Gastrocnemius medialis (tissue), 4 donors: Measurements from ENCODE around the gene SKIDA1. TPM values are rescaled to one million over a fixed set of nuclear protein-coding genes. Genes with fewer than 3 reads are reported as not detected.

Source experiments
- ATAC-seq, 2 donors: fragments of 150-250 bp; one replicate each; pipeline ENCODE4 v1.9.1; 2016
- DNase-seq, 2 donors: peaks; one replicate each; pipeline ENCODE4 v3.0.0-alpha.2; 2019
- H3K27ac ChIP-seq, 4 donors: fragments of 200-600 bp; sonication (generic); 1 replicate in 1 of 4; 2 replicates in 3 of 4; pipeline ENCODE4 v1.5.1; 2016 to 2018; ENCODE audit warnings: mild to moderate bottlenecking in 2 of 4, moderate library complexity in 1 of 4
- H3K27me3 ChIP-seq, 3 donors: fragments of 200-600 bp; sonication (generic) in 2 of 3; 1 replicate in 1 of 3; 2 replicates in 2 of 3; pipeline versions ENCODE4 v1.5.1 to v1.6.0; 2016 to 2019; ENCODE audit warnings: mild to moderate bottlenecking in 1 of 3, moderate library complexity in 1 of 3
- H3K36me3 ChIP-seq, 2 donors: fragments of 200-600 bp; sonication (generic) in 1 of 2; one replicate each; pipeline ENCODE4 v1.5.1; 2017 to 2018
- H3K4me1 ChIP-seq, 2 donors: fragments of 200-600 bp; sonication (generic) in 1 of 2; one replicate each; pipeline ENCODE4 v1.5.1; 2016 to 2017; ENCODE audit warnings: mild to moderate bottlenecking in 2 of 2
- H3K4me3 ChIP-seq, 4 donors: fragments of 200-600 bp; sonication (generic) in 3 of 4; 1 replicate in 1 of 4; 2 replicates in 3 of 4; pipeline ENCODE4 v1.5.1; 2016 to 2019; ENCODE audit warnings: mild to moderate bottlenecking in 2 of 4
- H3K9me3 ChIP-seq, 3 donors: fragments of 200-600 bp; sonication (generic) in 2 of 3; 1 replicate in 1 of 3; 2 replicates in 2 of 3; pipeline ENCODE4 v1.5.1; 2016 to 2019
- POLR2A ChIP-seq, 2 donors: fragments of 450-650 bp; IDR thresholded peaks; one replicate each; pipeline ENCODE4 v1.6.1; 2017; ENCODE audit warnings: antibody characterized with exemption in 2 of 2, mild to moderate bottlenecking in 2 of 2, moderate library complexity in 2 of 2
- in situ Hi-C, 4 donors: fragments of 200-750 bp; cut with MboI; loops; one replicate each; pipeline versions ENCODE4 v1.15.0 to v1.8.0; 2017; ENCODE audit warnings: low sequenced_read_pairs in 4 of 4
- intact Hi-C: fragments of 100-400 bp; cut with DNase I; formaldehyde crosslinking; loops from one replicate; pipeline ENCODE4 v1.15.1; 2023; ENCODE audit warnings: low total_unique reads
- total RNA-seq, 4 donors: library from RNA; depleted of rRNA; stranded (reverse); fragments of >200 nt; gene quantifications; one replicate each; pipeline versions ENCODE4 v1.1.0 to v1.2.3, GENCODE V29; 2016
- TF ChIP-seq, protein P1 (sequence below), 5 experiments: fragments of 450-650 bp in 3 of 5; fragments of 200-600 bp in 2 of 5; sonication (generic) in 2 of 5; IDR thresholded peaks in 4 of 5; conservative IDR thresholded peaks in 1 of 5; 1 replicate in 4 of 5; 2 replicates in 1 of 5; pipeline ENCODE4 v1.5.1; 2016 to 2019; ENCODE audit warnings: antibody characterized with exemption in 5 of 5, mild to moderate bottlenecking in 3 of 5, moderate library complexity in 3 of 5

Gene SKIDA1
- total RNA-seq, 4 donors from 2014 or later, result 0.09 TPM; not detected in 3

GRCh38 chr10:21523557-21524008 is 1.9 kb downstream of the SKIDA1 start:
- in situ Hi-C loops (loop anchor here in 3 of 4 donors (10.0 to 25.0 kb wide), 3 partner anchors 789 to 801 kb away; partner anchors contain the start of genes BMI1 (in 2 of the 3) and COMMD3 (in 2 of the 3)), intact Hi-C loops (no loop called here)
- Histone ChIP-seq H3K36me3 (no peaks in the 10 kb centered on the region), H3K27me3 (no peaks in the 10 kb centered on the region), H3K27ac (peak overlapping the region; percentile 90 to 100 (median 98)), H3K9me3 (no peaks in the 10 kb centered on the region), H3K4me3 (peak overlapping the region; percentile 56 to 80 (median 74)), H3K4me1 (peaks cover 42 to 44% of the 10 kb centered on the region in 2 donors)
- DNase-seq (peak in 1 of 2 donors; percentile 62), ATAC-seq (no peak)
- no peak for TF ChIP-seq POLR2A (IDR thresholded peaks at IDR 0.05)

DNA sequence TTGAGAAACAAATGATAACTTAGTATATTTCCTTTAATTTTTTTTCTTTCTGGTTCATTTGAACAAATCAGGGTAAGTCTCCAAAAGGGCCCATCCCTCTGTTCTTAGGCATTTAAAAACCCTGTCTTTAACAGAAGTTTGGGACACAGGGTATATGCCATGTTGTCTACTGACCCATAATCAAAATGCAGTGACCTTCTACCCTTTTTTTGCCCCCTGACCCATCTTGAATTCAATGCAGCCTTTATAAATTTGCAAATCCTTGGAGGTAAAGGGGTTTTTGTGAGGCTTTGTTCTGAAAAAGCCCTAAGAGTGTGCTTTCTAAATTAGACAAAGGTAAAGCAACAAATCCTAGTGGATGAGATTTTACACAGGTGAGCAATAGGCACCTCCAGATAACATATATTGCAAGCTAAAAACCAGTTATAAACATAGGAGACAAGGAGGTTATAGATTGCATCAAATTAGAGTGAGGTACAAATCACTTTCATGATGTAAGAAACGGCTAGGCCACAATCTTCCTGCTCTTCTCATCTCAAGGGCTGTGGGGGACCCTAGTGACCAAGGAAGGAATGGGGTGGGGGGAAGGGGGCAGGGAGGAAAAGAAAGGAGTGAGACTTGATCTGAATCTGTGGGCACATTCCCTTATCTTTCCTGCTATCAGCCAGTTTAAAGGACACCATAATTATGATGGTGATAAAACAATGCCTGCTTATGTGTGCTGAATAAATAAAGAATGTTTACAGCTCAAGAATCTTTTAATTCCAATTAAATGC is 2.7 kb downstream of the SKIDA1 start:
- H3K36me3 ChIP-seq, result no peaks in the 10 kb centered on the region
- no peak overlapping the region for H3K4me3 ChIP-seq
- no peaks in the 10 kb centered on the region for H3K27me3 ChIP-seq
- peaks cover 39 to 49% of the 10 kb centered on the region in 2 donors for H3K4me1 ChIP-seq
- in situ Hi-C loops (loop anchor here in 3 of 4 donors (10.0 to 25.0 kb wide), 3 partner anchors 789 to 802 kb away; partner anchors contain the start of genes BMI1 (in 2 of the 3) and COMMD3 (in 2 of the 3)), intact Hi-C loops (no loop called here)
- ATAC-seq, result no peak
- no peaks in the 10 kb centered on the region for H3K9me3 ChIP-seq
- H3K27ac ChIP-seq, result peak overlapping the region; percentile 90 to 100 (median 98)
- no peak for DNase-seq
- TF ChIP-seq POLR2A (IDR thresholded peaks at IDR 0.05), result no peak
- TF ChIP-seq, protein P1, sequence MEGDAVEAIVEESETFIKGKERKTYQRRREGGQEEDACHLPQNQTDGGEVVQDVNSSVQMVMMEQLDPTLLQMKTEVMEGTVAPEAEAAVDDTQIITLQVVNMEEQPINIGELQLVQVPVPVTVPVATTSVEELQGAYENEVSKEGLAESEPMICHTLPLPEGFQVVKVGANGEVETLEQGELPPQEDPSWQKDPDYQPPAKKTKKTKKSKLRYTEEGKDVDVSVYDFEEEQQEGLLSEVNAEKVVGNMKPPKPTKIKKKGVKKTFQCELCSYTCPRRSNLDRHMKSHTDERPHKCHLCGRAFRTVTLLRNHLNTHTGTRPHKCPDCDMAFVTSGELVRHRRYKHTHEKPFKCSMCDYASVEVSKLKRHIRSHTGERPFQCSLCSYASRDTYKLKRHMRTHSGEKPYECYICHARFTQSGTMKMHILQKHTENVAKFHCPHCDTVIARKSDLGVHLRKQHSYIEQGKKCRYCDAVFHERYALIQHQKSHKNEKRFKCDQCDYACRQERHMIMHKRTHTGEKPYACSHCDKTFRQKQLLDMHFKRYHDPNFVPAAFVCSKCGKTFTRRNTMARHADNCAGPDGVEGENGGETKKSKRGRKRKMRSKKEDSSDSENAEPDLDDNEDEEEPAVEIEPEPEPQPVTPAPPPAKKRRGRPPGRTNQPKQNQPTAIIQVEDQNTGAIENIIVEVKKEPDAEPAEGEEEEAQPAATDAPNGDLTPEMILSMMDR (IDR thresholded peaks at IDR 0.05 in 4 of 5, conservative IDR thresholded peaks at IDR 0.05 in 1 of 5), result no peak

DNA sequence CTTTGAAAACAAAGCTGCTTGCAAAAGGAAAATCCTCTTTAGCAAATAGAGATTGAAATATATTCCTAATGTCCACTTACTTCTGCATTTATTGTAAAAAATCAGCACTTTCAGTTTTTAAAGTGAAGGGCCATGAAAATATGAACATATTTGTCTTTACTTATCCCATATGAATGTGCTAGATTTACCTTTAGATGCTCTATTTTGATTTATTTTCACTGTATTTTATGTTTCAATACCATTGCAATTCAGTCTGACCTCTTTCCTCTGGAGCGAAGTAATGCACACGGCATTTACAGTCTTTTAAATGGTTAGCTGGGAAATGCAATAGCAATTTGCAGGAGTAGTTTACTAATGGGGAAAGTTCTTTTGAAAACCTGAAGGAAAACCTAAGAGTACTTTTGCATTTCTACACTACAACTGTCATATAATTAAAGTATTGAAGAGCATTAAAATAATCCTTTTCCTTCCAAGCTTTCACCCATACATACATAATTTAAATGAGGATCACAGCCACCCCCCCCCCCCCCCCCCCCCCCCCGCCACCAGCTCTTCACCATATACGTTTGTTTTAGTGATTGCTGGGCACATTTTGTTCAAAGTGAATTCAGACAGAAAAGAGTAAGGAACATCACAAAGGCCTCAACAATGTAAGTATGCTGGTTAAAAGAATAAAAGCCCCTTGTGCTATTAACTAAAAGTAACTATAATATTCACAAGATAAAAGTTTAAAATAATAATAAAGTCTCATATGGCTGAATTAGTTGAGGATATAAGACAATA is 3.5 kb downstream of the SKIDA1 start:
- peaks cover 38 to 49% of the 10 kb centered on the region in 2 donors for H3K4me1 ChIP-seq
- intact Hi-C loops, result no loop called here
- no peaks in the 10 kb centered on the region for H3K27me3 ChIP-seq
- in situ Hi-C loops, result loop anchor here in 3 of 4 donors (10.0 to 25.0 kb wide), 3 partner anchors 790 to 803 kb away; partner anchors contain the start of genes BMI1 (in 2 of the 3) and COMMD3 (in 2 of the 3)
- H3K4me3 ChIP-seq, result peak overlapping the region in 2 of 4 donors; percentile 9 to 27
- H3K27ac ChIP-seq, result peak overlapping the region in 3 of 4 donors; percentile 90 to 100 (median 98)
- H3K9me3 ChIP-seq, result no peaks in the 10 kb centered on the region
- DNase-seq (no peak), ATAC-seq (no peak)
- H3K36me3 ChIP-seq, result no peaks in the 10 kb centered on the region
- no peak for TF ChIP-seq POLR2A (IDR thresholded peaks at IDR 0.05)
- TF ChIP-seq, protein P1 (IDR thresholded peaks at IDR 0.05 in 4 of 5, conservative IDR thresholded peaks at IDR 0.05 in 1 of 5), result no peak

- Histone ChIP-seq H3K27ac (peak overlapping the region in 3 of 4 donors; percentile 68 to 98 (median 86)), H3K36me3 (no peaks in the 10 kb centered on the region), H3K4me3 (no peak overlapping the region), H3K4me1 (peaks cover 42 to 52% of the 10 kb centered on the region in 2 donors), H3K9me3 (no peaks in the 10 kb centered on the region), H3K27me3 (no peaks in the 10 kb centered on the region)
- in situ Hi-C loops, result loop anchor here in 3 of 4 donors (10.0 to 25.0 kb wide), 3 partner anchors 791 to 804 kb away; partner anchors contain the start of genes BMI1 (in 2 of the 3) and COMMD3 (in 2 of the 3)
- TF ChIP-seq, protein P1 (IDR thresholded peaks at IDR 0.05 in 4 of 5, conservative IDR thresholded peaks at IDR 0.05 in 1 of 5), result no peak
- no peak for TF ChIP-seq POLR2A (IDR thresholded peaks at IDR 0.05)
- DNase-seq (no peak), ATAC-seq (no peak)
- intact Hi-C loops, result no loop called here
These were observed 4.5 kb downstream of the SKIDA1 start for GRCh38 chr10:21520949-21521348.
